ENCODE measurements around the gene TMEM222. TPM values are rescaled to one million over a fixed set of nuclear protein-coding genes. Genes with fewer than 3 reads are reported as not detected.

The TMEM222 gene
- total RNA-seq, 2 donors from 2014 or later: 26.9 to 29.8 TPM

- Mint-ChIP-seq H3K9me3 (no peaks in the 10 kb centered on the region), H3K36me3 (no peaks in the 10 kb centered on the region), H3K27ac (peak overlapping the region in 1 of 2 donors; percentile 7)
- ATAC-seq: no peak
- no peak for DNase-seq (ENCODE audit: low spot score in 2 of 2)
These were observed 20.9 kb upstream of the TMEM222 start for GRCh38 chr1:27301052-27301422.

- H3K36me3 Mint-ChIP-seq: no peaks in the 10 kb centered on the region
These were observed 20.3 kb upstream of the TMEM222 start for GRCh38 chr1:27301582-27302199.

GRCh38 chr1:27302612-27303011, 19.4 kb upstream of the TMEM222 start:
- DNase-seq (ENCODE audit: low spot score in 2 of 2) (no peak), ATAC-seq (no peak)
- Mint-ChIP-seq H3K27ac (peak overlapping the region in 1 of 2 donors; percentile 13), H3K9me3 (no peaks in the 10 kb centered on the region), H3K36me3 (no peaks in the 10 kb centered on the region)

More at GRCh38 chr1:27301582-27302199, 20.3 kb upstream of the TMEM222 start:
- ATAC-seq (no peak), DNase-seq (ENCODE audit: low spot score in 2 of 2) (no peak)
- Mint-ChIP-seq H3K27ac (no peak overlapping the region), H3K9me3 (no peaks in the 10 kb centered on the region)

GRCh38 chr1:27303509-27303908, 18.5 kb upstream of the TMEM222 start:
- Mint-ChIP-seq H3K9me3 (no peaks in the 10 kb centered on the region), H3K27ac (no peak overlapping the region), H3K36me3 (no peaks in the 10 kb centered on the region)
- no peak for ATAC-seq
- DNase-seq (ENCODE audit: low spot score in 2 of 2): no peak

- ATAC-seq: no peak
- Mint-ChIP-seq H3K36me3 (no peaks in the 10 kb centered on the region), H3K27ac (no peak overlapping the region), H3K9me3 (no peaks in the 10 kb centered on the region)
- DNase-seq (ENCODE audit: low spot score in 2 of 2): no peak
These were observed 15.9 kb upstream of the TMEM222 start for GRCh38 chr1:27306071-27306470.

GRCh38 chr1:27306892-27307761, 14.8 kb upstream of the TMEM222 start:
- H3K9me3 Mint-ChIP-seq: no peaks in the 10 kb centered on the region
- DNase-seq (ENCODE audit: low spot score in 2 of 2) (no peak), ATAC-seq (peak in 1 of 2 donors; percentile 29)
- peak overlapping the region in 1 of 2 donors; percentile 72 for H3K27ac Mint-ChIP-seq
- no peaks in the 10 kb centered on the region for H3K36me3 Mint-ChIP-seq

GRCh38 chr1:27307874-27308598, 13.9 kb upstream of the TMEM222 start:
- DNase-seq (ENCODE audit: low spot score in 2 of 2): no peak
- ATAC-seq: no peak

GRCh38 chr1:27314169-27314568, 7.8 kb upstream of the TMEM222 start:
- ATAC-seq: no peak
- H3K36me3 Mint-ChIP-seq: no peaks in the 10 kb centered on the region
- DNase-seq (ENCODE audit: low spot score in 2 of 2): no peak
- no peaks in the 10 kb centered on the region for H3K9me3 Mint-ChIP-seq
- H3K27ac Mint-ChIP-seq: no peak overlapping the region

More at GRCh38 chr1:27307874-27308598, 13.9 kb upstream of the TMEM222 start:
- H3K36me3 Mint-ChIP-seq: no peaks in the 10 kb centered on the region
- H3K27ac Mint-ChIP-seq: no peak overlapping the region
- no peaks in the 10 kb centered on the region for H3K9me3 Mint-ChIP-seq

- Mint-ChIP-seq H3K9me3 (no peaks in the 10 kb centered on the region), H3K27ac (no peak overlapping the region), H3K36me3 (no peaks in the 10 kb centered on the region)
- no peak for DNase-seq (ENCODE audit: low spot score in 2 of 2)
- no peak for ATAC-seq
These were observed 7.2 kb upstream of the TMEM222 start for GRCh38 chr1:27314737-27315136.

GRCh38 chr1:27316860-27317259, 5.1 kb upstream of the TMEM222 start:
- Mint-ChIP-seq H3K27ac (no peak overlapping the region), H3K9me3 (no peaks in the 10 kb centered on the region), H3K36me3 (no peaks in the 10 kb centered on the region)
- DNase-seq (ENCODE audit: low spot score in 2 of 2): no peak
- ATAC-seq: no peak

GRCh38 chr1:27318136-27318535, 3.8 kb upstream of the TMEM222 start:
- peak overlapping the region; percentile 22 to 52 for H3K27ac Mint-ChIP-seq

GRCh38 chr1:27318596-27318995, 3.4 kb upstream of the TMEM222 start:
- DNase-seq (ENCODE audit: low spot score in 2 of 2) (no peak), ATAC-seq (no peak)
- Mint-ChIP-seq H3K27ac (peak overlapping the region in 1 of 2 donors; percentile 22), H3K36me3 (peaks cover 10 to 13% of the 10 kb centered on the region in 2 donors), H3K9me3 (no peaks in the 10 kb centered on the region)

More at GRCh38 chr1:27318136-27318535, 3.8 kb upstream of the TMEM222 start:
- Mint-ChIP-seq H3K9me3 (no peaks in the 10 kb centered on the region), H3K36me3 (peaks cover 7 to 10% of the 10 kb centered on the region in 2 donors)
- ATAC-seq (no peak), DNase-seq (ENCODE audit: low spot score in 2 of 2) (no peak)

GRCh38 chr1:27322569-27323240, 742 bp downstream of the TMEM222 start:
- no peak for DNase-seq (ENCODE audit: low spot score in 2 of 2)
- H3K27ac Mint-ChIP-seq: peak overlapping the region; percentile 96 to 98
- ATAC-seq: no peak

GRCh38 chr1:27325286-27325685, 3.3 kb downstream of the TMEM222 start:
- Mint-ChIP-seq H3K36me3 (peaks cover 14 to 17% of the 10 kb centered on the region in 2 donors), H3K27ac (no peak overlapping the region)
- DNase-seq (ENCODE audit: low spot score in 2 of 2): no peak

More at GRCh38 chr1:27322569-27323240, 742 bp downstream of the TMEM222 start:
- no peaks in the 10 kb centered on the region for H3K9me3 Mint-ChIP-seq
- peaks cover 14 to 17% of the 10 kb centered on the region in 2 donors for H3K36me3 Mint-ChIP-seq

GRCh38 chr1:27327964-27328363, 6.0 kb downstream of the TMEM222 start:
- ATAC-seq (no peak), DNase-seq (ENCODE audit: low spot score in 2 of 2) (no peak)
- Mint-ChIP-seq H3K36me3 (peaks cover 7 to 9% of the 10 kb centered on the region in 2 donors), H3K9me3 (no peaks in the 10 kb centered on the region), H3K27ac (peak overlapping the region; percentile 49 to 69)

More at GRCh38 chr1:27325286-27325685, 3.3 kb downstream of the TMEM222 start:
- no peaks in the 10 kb centered on the region for H3K9me3 Mint-ChIP-seq
- no peak for ATAC-seq

GRCh38 chr1:27330786-27331185, 8.8 kb downstream of the TMEM222 start:
- ATAC-seq (no peak), DNase-seq (ENCODE audit: low spot score in 2 of 2) (no peak)
- Mint-ChIP-seq H3K27ac (peak overlapping the region in 1 of 2 donors; percentile 88), H3K36me3 (no peaks in the 10 kb centered on the region), H3K9me3 (no peaks in the 10 kb centered on the region)

All from activated naive CD4-positive, alpha-beta T cell treated with anti-CD3 and anti-CD28 coated beads, Interleukin-2, amount 50 U/mL, for 72 hours (primary cell).